Activated CD8-positive, alpha-beta memory T cell treated with anti-CD3 and anti-CD28 coated beads for 1 hour (primary cell): ENCODE measurements around the gene BMERB1.
"Not testable (repeated sequence)": the region's sequence is repeated elsewhere in the genome, so short reads cannot be mapped to it uniquely, and the experiment has no call there.

Source experiments
- DNase-seq, 2 donors: peaks; one replicate each; pipeline ENCODE4 v3.0.0-alpha.2; 2020; ENCODE audit warnings: low read depth in 1 of 2; ENCODE audit errors: extremely low read depth in 1 of 2

The BMERB1 gene

GRCh38 chr16:15434425-15435215 is at the start of gene BMERB1:
BMERB1 (plus strand) TSS chr16:15434588; CDS start chr16:15434654, 66 bp downstream.
- DNase-seq, result peak; percentile 5 to 47

GRCh38 chr16:15388060-15388459 is 46.3 kb upstream of the BMERB1 start:
- DNase-seq, result not testable (repeated sequence)

DNA sequence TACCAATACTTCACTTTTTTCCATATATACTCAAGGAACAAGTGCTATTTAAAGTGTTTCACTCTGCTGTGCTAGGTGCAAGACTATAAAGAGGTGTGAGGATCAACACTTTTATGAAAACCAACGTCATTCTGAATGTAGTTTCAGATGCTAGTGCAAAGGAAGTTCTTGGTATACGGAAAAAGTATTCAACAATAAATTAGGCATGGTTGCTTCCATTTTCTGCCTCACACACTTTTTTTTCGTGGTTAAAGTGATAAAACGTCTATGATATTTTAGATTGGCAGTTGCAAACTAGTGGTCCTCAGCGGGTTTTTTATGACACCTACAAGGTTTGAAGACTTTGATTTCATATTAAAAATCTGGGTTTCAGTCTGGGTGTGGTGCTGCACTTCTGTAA is 44.5 kb upstream of the BMERB1 start:
- not testable (repeated sequence) for DNase-seq

DNA sequence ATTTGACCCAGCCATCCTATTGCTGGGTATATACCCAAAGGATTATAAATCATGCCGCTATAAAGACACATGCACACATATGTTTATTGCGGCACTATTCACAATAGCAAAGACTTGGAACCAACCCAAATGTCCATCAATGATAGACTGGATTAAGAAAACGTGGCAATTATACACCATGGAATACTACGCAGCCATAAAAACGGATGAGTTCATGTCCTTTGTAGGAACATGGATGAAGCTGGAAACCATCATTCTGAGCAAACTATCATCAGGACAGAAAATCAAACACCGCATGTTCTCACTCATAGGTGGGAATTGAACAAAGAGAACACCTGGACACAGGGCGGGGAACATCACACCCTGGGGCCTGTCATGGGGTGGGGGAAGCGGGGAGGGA is 41.4 kb upstream of the BMERB1 start:
- DNase-seq, result not testable (repeated sequence)

- not testable (repeated sequence) for DNase-seq
These were observed 38.5 kb upstream of the BMERB1 start, which contains the start of gene MPV17L for GRCh38 chr16:15395631-15396508. MPV17L (plus strand) TSS chr16:15395754; CDS start chr16:15395898, 144 bp downstream.

DNA sequence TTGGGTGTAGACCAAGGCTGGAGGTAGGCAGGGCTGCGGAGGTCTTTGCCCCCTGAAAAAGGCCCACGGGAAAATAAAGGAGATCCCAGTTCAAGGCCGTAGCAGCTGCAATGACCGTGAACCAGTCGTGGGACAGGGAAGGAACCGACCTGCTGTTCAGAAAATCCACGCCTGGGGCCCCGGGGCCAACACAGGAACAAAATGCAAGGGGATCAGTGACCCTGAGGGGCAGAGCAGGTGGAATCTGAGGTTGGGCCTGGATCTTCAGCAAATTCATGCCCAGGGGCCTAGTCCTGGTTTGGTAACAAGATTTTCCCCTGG is 37.9 kb upstream of the BMERB1 start:
- not testable (repeated sequence) for DNase-seq

DNA sequence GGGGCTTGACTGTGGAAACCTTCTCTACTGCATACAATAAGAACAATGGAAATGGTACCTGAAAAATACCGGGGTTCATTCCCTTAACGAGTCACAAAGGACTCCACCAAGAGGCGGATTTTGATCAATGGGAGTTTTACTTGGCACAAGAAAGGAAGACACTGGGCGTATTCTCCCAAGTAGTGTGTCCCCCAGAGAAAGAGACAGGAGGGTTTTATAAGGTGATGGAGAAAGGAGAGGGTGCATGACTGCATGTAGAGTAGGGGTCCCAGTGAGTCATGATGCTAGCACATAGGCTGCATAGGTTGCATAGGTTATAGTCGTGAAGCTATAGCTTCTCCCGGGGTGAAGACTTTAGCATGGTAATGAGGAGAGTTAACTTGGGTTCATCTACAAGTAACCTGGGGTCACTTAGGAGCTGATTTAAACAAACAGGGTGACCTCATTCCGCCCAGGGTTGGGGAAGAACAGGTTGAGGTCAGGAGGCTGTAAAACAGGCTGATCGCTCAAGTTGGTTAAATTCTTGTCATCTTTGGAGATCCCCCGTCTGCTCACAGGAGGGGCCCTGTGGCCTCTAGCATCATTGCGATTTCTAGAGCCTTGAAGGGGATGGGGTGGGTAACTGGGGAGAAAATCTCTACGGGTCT is 37.3 kb upstream of the BMERB1 start:
- no peak for DNase-seq

GRCh38 chr16:15398618-15399316 is 35.6 kb upstream of the BMERB1 start:
- no peak for DNase-seq

DNA sequence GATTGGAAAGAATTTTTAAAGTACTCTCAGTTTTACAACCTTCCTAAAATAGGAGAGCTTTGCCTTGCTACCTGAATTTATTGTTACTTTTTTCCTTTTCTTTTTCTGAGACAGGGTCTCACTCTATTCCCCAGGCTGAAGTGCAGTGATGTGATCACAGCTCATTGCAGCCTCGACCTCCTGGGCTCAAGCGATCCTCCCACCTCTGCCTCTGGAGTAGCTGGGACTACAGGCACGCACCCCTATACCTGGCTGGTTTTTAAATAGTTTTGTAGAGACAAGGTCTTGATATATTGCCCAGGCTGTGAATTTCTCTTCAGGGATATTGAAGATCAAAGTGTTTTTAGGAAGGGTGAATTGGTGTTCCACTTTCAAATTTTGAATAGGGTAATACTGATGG is 35.1 kb upstream of the BMERB1 start:
- DNase-seq, result no peak

- not testable (repeated sequence) for DNase-seq
These were observed 34.1 kb upstream of the BMERB1 start for GRCh38 chr16:15400314-15400713.

GRCh38 chr16:15401972-15402371 is 32.4 kb upstream of the BMERB1 start:
- DNase-seq, result no peak

GRCh38 chr16:15403392-15403995 is 30.9 kb upstream of the BMERB1 start:
- no peak for DNase-seq

- not testable (repeated sequence) for DNase-seq
These were observed 30.3 kb upstream of the BMERB1 start for GRCh38 chr16:15404091-15404490.

DNA sequence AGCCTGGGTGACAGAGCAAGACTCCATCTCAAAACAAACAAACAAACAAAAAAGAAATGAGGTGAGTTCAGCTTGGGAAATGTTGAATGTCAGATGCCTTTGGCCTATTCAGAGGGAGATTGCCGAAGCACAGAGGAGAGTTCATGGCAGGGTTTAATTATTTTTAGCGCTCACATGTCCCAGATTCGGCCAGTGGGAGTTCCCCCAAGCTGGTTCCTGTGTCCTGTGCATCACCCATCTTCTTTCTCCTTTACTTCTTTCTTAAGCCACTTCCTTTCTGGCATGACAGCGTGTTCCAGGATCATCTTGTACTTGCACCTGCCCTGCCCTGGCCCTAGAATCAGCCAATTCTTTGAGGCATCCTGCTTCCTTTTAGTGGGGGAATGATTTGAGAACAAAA is 29.6 kb upstream of the BMERB1 start:
- DNase-seq, result no peak

DNA sequence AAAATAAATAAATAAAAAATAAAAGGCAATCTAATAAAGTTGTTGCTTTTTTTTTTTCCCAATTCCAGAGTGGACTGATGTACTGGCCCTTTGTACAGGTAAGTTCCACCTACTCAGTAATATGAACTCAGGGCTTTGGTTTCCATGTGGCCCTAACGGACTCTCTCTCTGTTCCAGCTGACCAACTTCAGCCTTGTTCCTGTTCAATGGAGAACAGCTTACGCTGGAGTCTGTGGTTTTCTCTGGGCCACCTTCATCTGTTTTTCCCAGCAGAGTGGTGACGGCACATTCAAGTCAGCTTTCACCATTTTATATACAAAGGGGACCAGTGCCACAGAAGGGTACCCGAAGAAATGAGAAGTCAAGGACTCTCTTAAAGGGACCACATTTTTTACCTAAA is 26.6 kb upstream of the BMERB1 start:
- not testable (repeated sequence) for DNase-seq

DNA sequence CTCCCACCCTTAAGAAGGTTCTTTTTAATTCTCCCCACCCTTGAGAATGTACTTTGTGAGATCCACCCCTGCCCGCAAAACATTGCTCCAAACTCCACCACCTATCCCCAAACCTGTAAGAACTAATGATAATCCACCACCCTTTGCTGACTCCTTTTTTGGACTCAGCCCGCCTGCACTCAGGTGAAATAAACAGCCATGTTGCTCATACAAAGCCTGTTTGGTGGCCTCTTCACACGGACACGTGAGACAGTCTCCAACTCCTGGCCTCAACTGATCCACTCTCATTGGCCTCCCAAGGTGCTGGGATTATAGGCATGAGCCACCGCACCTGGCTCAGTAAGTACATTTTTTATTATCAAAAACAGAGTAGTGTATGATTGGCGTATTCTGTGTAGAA is 24.9 kb upstream of the BMERB1 start:
- not testable (repeated sequence) for DNase-seq

GRCh38 chr16:15415511-15415985 is 18.8 kb upstream of the BMERB1 start:
- no peak for DNase-seq

- no peak for DNase-seq
These were observed 17.2 kb upstream of the BMERB1 start for GRCh38 chr16:15417197-15417596.

DNA sequence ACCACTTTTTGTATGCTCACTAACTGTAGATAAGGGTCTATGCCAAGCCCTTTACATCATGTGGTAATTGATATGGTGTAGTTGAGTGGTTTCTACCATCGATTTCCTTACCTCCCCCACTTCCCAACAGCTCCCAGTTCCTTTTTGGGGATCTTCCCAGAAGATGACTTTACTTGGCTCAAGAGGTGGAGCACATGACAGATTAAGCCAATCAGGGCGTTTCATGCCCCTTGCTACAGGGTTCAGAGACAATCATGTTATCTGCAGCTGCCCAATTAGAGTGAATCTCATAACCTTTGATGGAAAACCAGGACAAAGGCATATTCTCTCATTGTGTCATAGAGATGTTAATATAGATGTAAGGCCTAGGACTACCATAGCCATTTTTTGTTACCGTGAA is 16.2 kb upstream of the BMERB1 start:
- no peak for DNase-seq

DNA sequence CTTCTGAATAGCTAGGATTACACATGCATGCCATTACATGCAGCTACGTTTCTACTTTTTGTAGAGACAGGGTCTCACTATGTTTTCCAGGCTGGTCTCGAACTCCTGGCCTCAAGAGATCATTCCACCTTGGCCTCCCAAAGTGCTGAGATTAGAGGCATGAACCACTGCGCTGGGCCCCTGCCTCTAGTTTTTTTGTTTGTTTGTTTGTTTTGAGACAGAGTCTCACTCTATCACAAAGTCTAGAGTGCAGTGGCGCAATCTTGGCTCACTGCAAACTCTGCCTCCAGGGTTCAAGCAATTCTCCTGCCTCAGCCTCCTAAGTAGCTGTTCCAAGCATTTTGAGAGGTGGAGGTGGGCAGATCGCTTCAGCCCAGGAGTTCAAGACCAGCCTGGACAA is 12.7 kb upstream of the BMERB1 start:
- DNase-seq, result not testable (repeated sequence)
